ENCODE measurements around the gene SCGB3A1.

Gene SCGB3A1

DNA sequence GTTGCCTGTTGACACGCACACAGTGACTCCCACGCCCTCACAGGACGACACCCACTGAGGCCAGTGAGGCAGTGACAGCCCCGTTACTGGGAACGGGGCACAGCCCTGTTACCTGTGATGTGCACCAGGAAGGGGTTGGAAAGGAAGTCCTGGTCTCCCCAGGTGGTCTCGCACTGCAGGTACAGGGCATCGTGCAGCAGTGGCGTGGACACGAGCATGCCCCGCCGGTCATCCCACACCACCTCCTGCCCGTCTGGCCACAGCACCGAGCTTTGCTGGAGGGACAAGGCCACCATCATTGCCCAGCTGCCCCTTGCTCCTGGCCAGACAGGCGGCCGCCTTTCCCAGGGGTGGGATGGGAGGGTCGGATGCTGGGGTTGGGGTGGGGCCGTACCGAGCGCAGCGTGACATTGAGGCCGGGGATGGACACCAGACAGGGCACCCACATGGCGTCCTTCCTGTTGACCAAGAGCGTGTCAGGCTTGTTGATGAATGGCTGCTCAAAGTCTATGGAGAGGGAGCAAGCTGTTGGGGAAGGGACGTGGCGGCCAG is 38.6 kb upstream of the SCGB3A1 start:
- H3K4me1 ChIP-seq (ENCODE audit: low read length), result no peaks in the 10 kb centered on the region
- TF ChIP-seq EZH2phosphoT487 (IDR thresholded peaks at IDR 0.05; ENCODE audit: low read depth), result no peak
- TF ChIP-seq, protein P1, sequence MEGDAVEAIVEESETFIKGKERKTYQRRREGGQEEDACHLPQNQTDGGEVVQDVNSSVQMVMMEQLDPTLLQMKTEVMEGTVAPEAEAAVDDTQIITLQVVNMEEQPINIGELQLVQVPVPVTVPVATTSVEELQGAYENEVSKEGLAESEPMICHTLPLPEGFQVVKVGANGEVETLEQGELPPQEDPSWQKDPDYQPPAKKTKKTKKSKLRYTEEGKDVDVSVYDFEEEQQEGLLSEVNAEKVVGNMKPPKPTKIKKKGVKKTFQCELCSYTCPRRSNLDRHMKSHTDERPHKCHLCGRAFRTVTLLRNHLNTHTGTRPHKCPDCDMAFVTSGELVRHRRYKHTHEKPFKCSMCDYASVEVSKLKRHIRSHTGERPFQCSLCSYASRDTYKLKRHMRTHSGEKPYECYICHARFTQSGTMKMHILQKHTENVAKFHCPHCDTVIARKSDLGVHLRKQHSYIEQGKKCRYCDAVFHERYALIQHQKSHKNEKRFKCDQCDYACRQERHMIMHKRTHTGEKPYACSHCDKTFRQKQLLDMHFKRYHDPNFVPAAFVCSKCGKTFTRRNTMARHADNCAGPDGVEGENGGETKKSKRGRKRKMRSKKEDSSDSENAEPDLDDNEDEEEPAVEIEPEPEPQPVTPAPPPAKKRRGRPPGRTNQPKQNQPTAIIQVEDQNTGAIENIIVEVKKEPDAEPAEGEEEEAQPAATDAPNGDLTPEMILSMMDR (IDR thresholded peaks at IDR 0.05; ENCODE audit: low read depth, low read length), result no peak
- H3K27me3 ChIP-seq (ENCODE audit: low read depth, low read length), result no peaks in the 10 kb centered on the region
- no peaks in the 10 kb centered on the region for H3K79me2 ChIP-seq (ENCODE audit: low read length)
- no peak overlapping the region for H3K4me2 ChIP-seq (ENCODE audit: low read length)
- no peaks in the 10 kb centered on the region for H3K36me3 ChIP-seq (replicated peaks; ENCODE audit: low read depth, low read length)
- no peaks in the 10 kb centered on the region for H4K20me1 ChIP-seq (ENCODE audit: insufficient read depth, low read length)
- no peak overlapping the region for H3K9ac ChIP-seq (ENCODE audit: low read length)
- H3K27ac ChIP-seq (ENCODE audit: low read length), result no peak overlapping the region
- no peaks in the 10 kb centered on the region for H3K9me3 ChIP-seq (ENCODE audit: insufficient read depth, low read length)
- no peak overlapping the region for H3K4me3 ChIP-seq (ENCODE audit: low read length)
- H2AFZ ChIP-seq (ENCODE audit: low read depth, low read length), result no peak overlapping the region

- Histone ChIP-seq H4K20me1 (ENCODE audit: insufficient read depth, low read length) (no peaks in the 10 kb centered on the region), H3K4me2 (ENCODE audit: low read length) (no peak overlapping the region), H3K27ac (ENCODE audit: low read length) (no peak overlapping the region), H3K4me3 (ENCODE audit: low read length) (no peak overlapping the region), H3K79me2 (ENCODE audit: low read length) (no peaks in the 10 kb centered on the region), H2AFZ (ENCODE audit: low read depth, low read length) (no peak overlapping the region), H3K27me3 (ENCODE audit: low read depth, low read length) (no peaks in the 10 kb centered on the region), H3K9ac (ENCODE audit: low read length) (no peak overlapping the region), H3K9me3 (ENCODE audit: insufficient read depth, low read length) (no peaks in the 10 kb centered on the region), H3K36me3 (replicated peaks; ENCODE audit: low read depth, low read length) (no peaks in the 10 kb centered on the region), H3K4me1 (ENCODE audit: low read length) (no peaks in the 10 kb centered on the region)
- TF ChIP-seq EZH2phosphoT487 (IDR thresholded peaks at IDR 0.05; ENCODE audit: low read depth), result no peak
- TF ChIP-seq, protein P1 (IDR thresholded peaks at IDR 0.05; ENCODE audit: low read depth, low read length), result no peak
Observed at GRCh38 chr5:180628827-180629750, 37.8 kb upstream of the SCGB3A1 start.

DNA sequence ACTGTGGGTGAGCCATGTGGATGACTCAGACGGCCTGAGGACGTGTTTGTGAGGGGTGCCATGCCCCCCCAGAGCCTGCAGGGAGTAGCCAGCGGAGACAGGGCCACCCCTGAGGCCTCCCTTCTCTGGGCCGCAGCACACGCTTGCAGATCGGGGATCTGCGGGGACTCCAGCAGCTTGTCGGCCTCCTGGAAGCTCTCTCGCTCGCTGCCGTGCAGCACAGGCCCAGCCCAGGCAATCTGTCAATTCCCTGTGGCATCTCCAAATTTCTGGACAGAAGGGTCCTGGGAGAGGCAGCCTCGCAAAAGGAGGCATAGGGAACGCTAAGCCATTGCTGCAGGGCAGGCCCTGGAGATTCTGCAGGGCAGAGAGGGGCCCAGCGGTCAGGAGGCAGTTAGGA is 36.9 kb upstream of the SCGB3A1 start:
- Histone ChIP-seq H3K27ac (ENCODE audit: low read length) (no peak overlapping the region), H2AFZ (ENCODE audit: low read depth, low read length) (no peak overlapping the region), H3K4me2 (ENCODE audit: low read length) (no peak overlapping the region), H3K4me1 (ENCODE audit: low read length) (no peaks in the 10 kb centered on the region), H3K4me3 (ENCODE audit: low read length) (no peak overlapping the region), H3K27me3 (ENCODE audit: low read depth, low read length) (no peaks in the 10 kb centered on the region), H3K9me3 (ENCODE audit: insufficient read depth, low read length) (no peaks in the 10 kb centered on the region), H3K9ac (ENCODE audit: low read length) (no peak overlapping the region), H3K79me2 (ENCODE audit: low read length) (no peaks in the 10 kb centered on the region), H3K36me3 (replicated peaks; ENCODE audit: low read depth, low read length) (no peaks in the 10 kb centered on the region), H4K20me1 (ENCODE audit: insufficient read depth, low read length) (no peaks in the 10 kb centered on the region)
- TF ChIP-seq, protein P1 (IDR thresholded peaks at IDR 0.05; ENCODE audit: low read depth, low read length), result no peak
- TF ChIP-seq EZH2phosphoT487 (IDR thresholded peaks at IDR 0.05; ENCODE audit: low read depth), result no peak

- no peak overlapping the region for H2AFZ ChIP-seq (ENCODE audit: low read depth, low read length)
Observed at GRCh38 chr5:180627386-180628120, 36.3 kb upstream of the SCGB3A1 start.

More at GRCh38 chr5:180627386-180628120, 36.3 kb upstream of the SCGB3A1 start:
- H3K36me3 ChIP-seq (replicated peaks; ENCODE audit: low read depth, low read length), result no peaks in the 10 kb centered on the region
- H4K20me1 ChIP-seq (ENCODE audit: insufficient read depth, low read length), result no peaks in the 10 kb centered on the region
- no peaks in the 10 kb centered on the region for H3K4me1 ChIP-seq (ENCODE audit: low read length)
- H3K9ac ChIP-seq (ENCODE audit: low read length), result no peak overlapping the region
- H3K27ac ChIP-seq (ENCODE audit: low read length), result no peak overlapping the region
- H3K4me2 ChIP-seq (ENCODE audit: low read length), result no peak overlapping the region
- TF ChIP-seq EZH2phosphoT487 (IDR thresholded peaks at IDR 0.05; ENCODE audit: low read depth), result no peak
- TF ChIP-seq, protein P1 (IDR thresholded peaks at IDR 0.05; ENCODE audit: low read depth, low read length), result no peak
- H3K79me2 ChIP-seq (ENCODE audit: low read length), result no peaks in the 10 kb centered on the region
- H3K9me3 ChIP-seq (ENCODE audit: insufficient read depth, low read length), result no peaks in the 10 kb centered on the region
- H3K27me3 ChIP-seq (ENCODE audit: low read depth, low read length), result no peaks in the 10 kb centered on the region
- H3K4me3 ChIP-seq (ENCODE audit: low read length), result no peak overlapping the region

Measured in OCI-LY3 (cell line).